Renal cortex interstitium (tissue), 11 donors: ENCODE measurements around the gene TMEM233. TPM values are rescaled to one million over a fixed set of nuclear protein-coding genes. Genes with fewer than 3 reads are reported as not detected.
A peak's percentile ranks its signal among the peaks of the same experiment; 100 is the strongest.

Source experiments
- DNase-seq, 11 donors: peaks; one replicate each; pipeline ENCODE4 v3.0.0-alpha.2; 2013; ENCODE audit warnings: low read depth in 9 of 11, low spot score in 4 of 11; ENCODE audit errors: extremely low read depth in 1 of 11
- polyA plus RNA-seq, 3 donors: library from polyadenylated mRNA; unstranded; fragments of 120-200 nt; gene quantifications; one replicate each; pipeline ENCODE4 v1.2.1, GENCODE V29; 2013; ENCODE audit not compliant: insufficient read length in 3 of 3

TMEM233 gene
- polyA plus RNA-seq, 3 donors = 1.2 to 2.5 (median 2.3) TPM

GRCh38 chr12:119671070-119671469 lies 77.5 kb downstream of the TMEM233 start:
- no peak for DNase-seq

- no peak for DNase-seq
Measured at GRCh38 chr12:119672194-119672593, 78.6 kb downstream of the TMEM233 start.

- peak in 1 of 11 donors; percentile 48 for DNase-seq
Measured at GRCh38 chr12:119673634-119674033, 80.1 kb downstream of the TMEM233 start.

- no peak for DNase-seq
Measured at GRCh38 chr12:119674560-119674959, 81.0 kb downstream of the TMEM233 start.

- no peak for DNase-seq
Measured at GRCh38 chr12:119676022-119676421, 82.4 kb downstream of the TMEM233 start.

GRCh38 chr12:119676573-119676972 lies 83.0 kb downstream of the TMEM233 start:
- DNase-seq = no peak

GRCh38 chr12:119678459-119678858 lies 84.9 kb downstream of the TMEM233 start:
- no peak for DNase-seq

GRCh38 chr12:119679081-119679480 lies 85.5 kb downstream of the TMEM233 start:
- no peak for DNase-seq

- DNase-seq = no peak
Measured at GRCh38 chr12:119679490-119679889, 85.9 kb downstream of the TMEM233 start.

GRCh38 chr12:119681111-119681510 lies 87.5 kb downstream of the TMEM233 start:
- DNase-seq = no peak

- peak in 1 of 11 donors; percentile 46 for DNase-seq
Measured at GRCh38 chr12:119681728-119682638, 88.4 kb downstream of the TMEM233 start.

- DNase-seq = no peak
Measured at GRCh38 chr12:119682639-119683252, 89.2 kb downstream of the TMEM233 start.

- no peak for DNase-seq
Measured at GRCh38 chr12:119683413-119683812, 89.8 kb downstream of the TMEM233 start.

GRCh38 chr12:119683816-119684215 lies 90.2 kb downstream of the TMEM233 start:
- DNase-seq = peak in 1 of 11 donors; percentile 67

- DNase-seq = no peak
Measured at GRCh38 chr12:119684711-119685369, 91.3 kb downstream of the TMEM233 start.

GRCh38 chr12:119685375-119685774 lies 91.8 kb downstream of the TMEM233 start:
- DNase-seq = no peak

GRCh38 chr12:119686355-119686754 lies 92.8 kb downstream of the TMEM233 start:
- DNase-seq = no peak

GRCh38 chr12:119686776-119687175 lies 93.2 kb downstream of the TMEM233 start:
- no peak for DNase-seq

GRCh38 chr12:119687406-119687805 lies 93.8 kb downstream of the TMEM233 start:
- peak in 1 of 11 donors; percentile 60 for DNase-seq

- no peak for DNase-seq
Measured at GRCh38 chr12:119687879-119688278, 94.3 kb downstream of the TMEM233 start.
